Osteoblast (primary cell): ENCODE measurements around the gene ARHGDIB. TPM values are rescaled to one million over a fixed set of nuclear protein-coding genes. Genes with fewer than 3 reads are reported as not detected.
A peak's percentile ranks its signal among the peaks of the same experiment; 100 is the strongest.

Experiments used
- DNase-seq: peaks from one replicate; pipeline ENCODE4 v3.0.0; 2011; ENCODE audit warnings: low spot score, mixed read lengths; ENCODE audit not compliant: insufficient read length; ENCODE audit errors: missing footprints
- H2AFZ ChIP-seq: 2 replicates; pipeline ENCODE4 v1.6.0; 2011; ENCODE audit warnings: mild to moderate bottlenecking, low read length
- H3K27ac ChIP-seq: 2 replicates; pipeline ENCODE4 v1.5.1; 2011; ENCODE audit warnings: mild to moderate bottlenecking, low read depth, low read length, moderate library complexity
- H3K27me3 ChIP-seq: 2 replicates; pipeline ENCODE4 v1.6.0; 2012; ENCODE audit warnings: mild to moderate bottlenecking, control low read depth, inconsistent platforms, low read length, moderate library complexity; ENCODE audit not compliant: insufficient read depth
- H3K36me3 ChIP-seq: 2 replicates; pipeline ENCODE4 v1.5.1; 2011; ENCODE audit warnings: mild to moderate bottlenecking, low read length, control low read depth, moderate library complexity; ENCODE audit not compliant: insufficient read depth
- H3K4me1 ChIP-seq: 2 replicates; pipeline ENCODE4 v1.5.1; 2011; ENCODE audit warnings: mild to moderate bottlenecking, low read length, control low read depth, moderate library complexity; ENCODE audit not compliant: insufficient read depth
- H3K4me2 ChIP-seq: 2 replicates; pipeline ENCODE4 v1.6.0; 2011; ENCODE audit warnings: mild to moderate bottlenecking, low read length; ENCODE audit not compliant: insufficient read depth
- H3K4me3 ChIP-seq: fragments of 200-600 bp; sonication (generic); 3 replicates; pipeline ENCODE4 v1.5.1; 2012; ENCODE audit warnings: mild to moderate bottlenecking, low read length, inconsistent platforms; ENCODE audit not compliant: insufficient read depth
- H3K79me2 ChIP-seq: 2 replicates; pipeline ENCODE4 v1.6.0; 2012; ENCODE audit warnings: mild to moderate bottlenecking, low read length, control low read depth, inconsistent platforms; ENCODE audit not compliant: insufficient read depth
- H3K9me3 ChIP-seq: 2 replicates; pipeline ENCODE4 v1.5.1; 2011; ENCODE audit warnings: low read depth, low read length, control low read depth
- H4K20me1 ChIP-seq: 2 replicates; pipeline ENCODE4 v1.6.0; 2012; ENCODE audit warnings: mild to moderate bottlenecking, low read length, control low read depth; ENCODE audit not compliant: insufficient read depth
- total RNA-seq: library from RNA; depleted of rRNA; stranded (reverse); fragments of >200 nt; gene quantifications from 2 replicates; pipeline ENCODE4 v1.2.3, GENCODE V29; 2012
- TF ChIP-seq, protein P1 (sequence below): IDR thresholded peaks from 2 replicates; pipeline ENCODE4 v1.5.1; 2011; ENCODE audit warnings: mild to moderate bottlenecking, low read depth, low read length, moderate library complexity; ENCODE audit errors: extremely low read depth

The ARHGDIB gene
- total RNA-seq, 1 donor: 7.2 TPM

- Histone ChIP-seq H3K4me2 (no peak overlapping the region), H4K20me1 (no peaks in the 10 kb centered on the region), H3K79me2 (no peaks in the 10 kb centered on the region), H3K27ac (no peak overlapping the region), H3K4me3 (no peak overlapping the region), H3K27me3 (no peaks in the 10 kb centered on the region), H2AFZ (no peak overlapping the region), H3K9me3 (no peaks in the 10 kb centered on the region), H3K36me3 (no peaks in the 10 kb centered on the region), H3K4me1 (peaks cover 11% of the 10 kb centered on the region)
- no peak for DNase-seq
- TF ChIP-seq, protein P1, sequence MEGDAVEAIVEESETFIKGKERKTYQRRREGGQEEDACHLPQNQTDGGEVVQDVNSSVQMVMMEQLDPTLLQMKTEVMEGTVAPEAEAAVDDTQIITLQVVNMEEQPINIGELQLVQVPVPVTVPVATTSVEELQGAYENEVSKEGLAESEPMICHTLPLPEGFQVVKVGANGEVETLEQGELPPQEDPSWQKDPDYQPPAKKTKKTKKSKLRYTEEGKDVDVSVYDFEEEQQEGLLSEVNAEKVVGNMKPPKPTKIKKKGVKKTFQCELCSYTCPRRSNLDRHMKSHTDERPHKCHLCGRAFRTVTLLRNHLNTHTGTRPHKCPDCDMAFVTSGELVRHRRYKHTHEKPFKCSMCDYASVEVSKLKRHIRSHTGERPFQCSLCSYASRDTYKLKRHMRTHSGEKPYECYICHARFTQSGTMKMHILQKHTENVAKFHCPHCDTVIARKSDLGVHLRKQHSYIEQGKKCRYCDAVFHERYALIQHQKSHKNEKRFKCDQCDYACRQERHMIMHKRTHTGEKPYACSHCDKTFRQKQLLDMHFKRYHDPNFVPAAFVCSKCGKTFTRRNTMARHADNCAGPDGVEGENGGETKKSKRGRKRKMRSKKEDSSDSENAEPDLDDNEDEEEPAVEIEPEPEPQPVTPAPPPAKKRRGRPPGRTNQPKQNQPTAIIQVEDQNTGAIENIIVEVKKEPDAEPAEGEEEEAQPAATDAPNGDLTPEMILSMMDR: no peak
Measured at GRCh38 chr12:14900521-14901227, 60.7 kb downstream of the ARHGDIB start.

DNA sequence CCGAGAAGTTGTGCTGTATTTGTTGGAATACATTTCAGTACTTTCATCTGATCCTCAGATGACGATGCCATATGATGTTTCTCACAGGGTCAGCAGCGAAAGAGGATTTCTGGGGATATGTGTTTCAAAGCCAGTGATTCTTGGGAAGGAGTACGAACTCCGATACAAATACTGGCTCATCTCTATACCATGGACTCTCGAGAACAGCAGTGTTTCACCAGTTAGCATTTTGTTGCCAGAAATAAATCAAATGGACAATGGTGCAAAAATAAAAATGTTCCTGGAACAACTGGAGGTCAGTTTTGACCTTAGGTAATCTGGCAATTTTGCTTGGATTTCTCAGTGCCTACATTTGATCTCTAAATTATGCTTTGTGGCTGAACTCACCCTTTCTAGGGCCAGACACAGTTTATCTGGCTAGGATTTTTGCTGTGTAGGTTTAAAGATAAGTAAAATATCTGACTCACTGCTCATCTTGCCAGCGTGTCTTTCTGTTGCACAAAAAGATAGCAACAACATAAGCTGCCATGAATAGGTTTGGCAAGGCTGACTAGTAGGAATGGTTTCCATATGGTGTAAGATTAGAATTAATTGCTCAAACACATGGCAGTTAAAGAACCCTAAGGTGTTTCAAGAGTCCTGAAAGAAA is 64.8 kb downstream of the ARHGDIB start:
- Histone ChIP-seq H3K79me2 (no peaks in the 10 kb centered on the region), H3K4me2 (peak overlapping the region; percentile 64), H3K4me1 (peaks cover 15% of the 10 kb centered on the region), H3K9me3 (no peaks in the 10 kb centered on the region), H3K27me3 (no peaks in the 10 kb centered on the region), H3K4me3 (peak overlapping the region; percentile 16), H2AFZ (peak overlapping the region; percentile 53), H4K20me1 (no peaks in the 10 kb centered on the region), H3K27ac (peak overlapping the region; percentile 26), H3K36me3 (no peaks in the 10 kb centered on the region)
- DNase-seq: peak; percentile 46
- TF ChIP-seq, protein P1: no peak

- Histone ChIP-seq H3K4me3 (no peak overlapping the region), H3K36me3 (no peaks in the 10 kb centered on the region), H3K9me3 (no peaks in the 10 kb centered on the region), H3K4me1 (peaks cover 15% of the 10 kb centered on the region), H3K79me2 (no peaks in the 10 kb centered on the region), H2AFZ (peak overlapping the region; percentile 36), H3K27me3 (peaks cover 10% of the 10 kb centered on the region), H4K20me1 (no peaks in the 10 kb centered on the region), H3K27ac (no peak overlapping the region), H3K4me2 (peak overlapping the region; percentile 6)
- no peak for DNase-seq
- TF ChIP-seq, protein P1: no peak
Measured at GRCh38 chr12:14893506-14894250, 67.7 kb downstream of the ARHGDIB start.
